Measurements from ENCODE around the gene AHNAK2.

The AHNAK2 gene

DNA sequence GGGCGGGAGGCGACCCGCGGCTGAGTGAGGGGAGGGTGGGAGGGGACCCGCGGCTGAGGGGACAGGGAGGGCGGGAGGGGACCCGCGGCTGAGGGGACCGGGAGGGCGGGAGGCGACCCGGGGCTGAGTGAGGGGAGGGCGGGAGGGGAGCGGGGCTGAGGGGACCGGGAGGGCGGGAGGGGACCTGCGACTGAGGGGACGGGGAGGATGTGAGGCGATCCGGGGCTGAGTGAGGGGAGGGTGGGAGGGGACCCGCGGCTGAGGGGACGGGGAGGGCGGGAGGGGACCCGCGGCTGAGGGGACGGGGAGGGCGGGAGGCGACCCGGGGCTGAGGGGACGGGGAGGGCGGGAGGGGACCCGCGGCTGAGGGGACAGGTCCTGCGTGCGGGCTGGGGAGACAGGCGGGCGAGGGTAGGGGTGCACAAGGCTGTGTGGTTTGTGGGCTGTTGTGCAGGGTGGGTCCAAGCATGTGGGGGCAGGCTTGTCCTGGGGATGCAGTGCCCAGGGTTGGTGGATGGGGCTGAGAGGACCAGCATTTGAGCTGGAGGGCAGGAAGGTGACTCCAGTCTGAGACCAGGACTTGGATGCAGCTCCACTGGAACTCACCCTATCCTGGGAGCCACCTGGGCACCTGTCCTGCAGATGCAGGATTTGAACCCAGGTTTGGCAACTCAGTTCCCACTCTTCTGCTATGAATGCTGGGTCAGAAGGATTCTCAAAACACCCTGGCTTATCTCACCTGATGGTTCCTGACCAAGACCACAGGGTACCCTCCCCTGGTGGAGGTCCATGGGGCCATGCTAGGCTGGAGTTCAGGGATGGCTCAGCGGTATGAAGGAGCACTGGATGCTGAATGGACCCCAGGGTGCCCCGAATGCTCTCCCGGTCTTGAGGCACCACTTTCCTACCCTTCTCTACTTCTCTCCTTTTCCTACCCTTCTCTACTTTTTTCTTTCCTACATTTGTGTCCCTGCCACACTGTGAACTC is 44.1 kb downstream of the AHNAK2 start:
- peak; percentile 7; the same call in 2 of the 3 replicates for ATAC-seq
- TF ChIP-seq, protein P1, sequence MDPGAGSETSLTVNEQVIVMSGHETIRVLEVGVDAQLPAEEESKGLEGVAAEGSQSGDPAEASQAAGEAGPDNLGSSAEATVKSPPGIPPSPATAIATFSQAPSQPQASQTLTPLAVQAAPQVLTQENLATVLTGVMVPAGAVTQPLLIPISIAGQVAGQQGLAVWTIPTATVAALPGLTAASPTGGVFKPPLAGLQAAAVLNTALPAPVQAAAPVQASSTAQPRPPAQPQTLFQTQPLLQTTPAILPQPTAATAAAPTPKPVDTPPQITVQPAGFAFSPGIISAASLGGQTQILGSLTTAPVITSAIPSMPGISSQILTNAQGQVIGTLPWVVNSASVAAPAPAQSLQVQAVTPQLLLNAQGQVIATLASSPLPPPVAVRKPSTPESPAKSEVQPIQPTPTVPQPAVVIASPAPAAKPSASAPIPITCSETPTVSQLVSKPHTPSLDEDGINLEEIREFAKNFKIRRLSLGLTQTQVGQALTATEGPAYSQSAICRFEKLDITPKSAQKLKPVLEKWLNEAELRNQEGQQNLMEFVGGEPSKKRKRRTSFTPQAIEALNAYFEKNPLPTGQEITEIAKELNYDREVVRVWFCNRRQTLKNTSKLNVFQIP (CRISPR knock-in tag; IDR thresholded peaks at IDR 0.05; ENCODE audit: borderline replicate concordance, low read depth): no peak
- TF ChIP-seq CSDC2 (CRISPR knock-in tag; IDR thresholded peaks at IDR 0.05): no peak
- TF ChIP-seq, protein P2, sequence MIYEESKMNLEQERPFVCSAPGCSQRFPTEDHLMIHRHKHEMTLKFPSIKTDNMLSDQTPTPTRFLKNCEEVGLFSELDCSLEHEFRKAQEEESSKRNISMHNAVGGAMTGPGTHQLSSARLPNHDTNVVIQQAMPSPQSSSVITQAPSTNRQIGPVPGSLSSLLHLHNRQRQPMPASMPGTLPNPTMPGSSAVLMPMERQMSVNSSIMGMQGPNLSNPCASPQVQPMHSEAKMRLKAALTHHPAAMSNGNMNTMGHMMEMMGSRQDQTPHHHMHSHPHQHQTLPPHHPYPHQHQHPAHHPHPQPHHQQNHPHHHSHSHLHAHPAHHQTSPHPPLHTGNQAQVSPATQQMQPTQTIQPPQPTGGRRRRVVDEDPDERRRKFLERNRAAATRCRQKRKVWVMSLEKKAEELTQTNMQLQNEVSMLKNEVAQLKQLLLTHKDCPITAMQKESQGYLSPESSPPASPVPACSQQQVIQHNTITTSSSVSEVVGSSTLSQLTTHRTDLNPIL (CRISPR knock-in tag; IDR thresholded peaks at IDR 0.05; ENCODE audit: low read depth): no peak

DNA sequence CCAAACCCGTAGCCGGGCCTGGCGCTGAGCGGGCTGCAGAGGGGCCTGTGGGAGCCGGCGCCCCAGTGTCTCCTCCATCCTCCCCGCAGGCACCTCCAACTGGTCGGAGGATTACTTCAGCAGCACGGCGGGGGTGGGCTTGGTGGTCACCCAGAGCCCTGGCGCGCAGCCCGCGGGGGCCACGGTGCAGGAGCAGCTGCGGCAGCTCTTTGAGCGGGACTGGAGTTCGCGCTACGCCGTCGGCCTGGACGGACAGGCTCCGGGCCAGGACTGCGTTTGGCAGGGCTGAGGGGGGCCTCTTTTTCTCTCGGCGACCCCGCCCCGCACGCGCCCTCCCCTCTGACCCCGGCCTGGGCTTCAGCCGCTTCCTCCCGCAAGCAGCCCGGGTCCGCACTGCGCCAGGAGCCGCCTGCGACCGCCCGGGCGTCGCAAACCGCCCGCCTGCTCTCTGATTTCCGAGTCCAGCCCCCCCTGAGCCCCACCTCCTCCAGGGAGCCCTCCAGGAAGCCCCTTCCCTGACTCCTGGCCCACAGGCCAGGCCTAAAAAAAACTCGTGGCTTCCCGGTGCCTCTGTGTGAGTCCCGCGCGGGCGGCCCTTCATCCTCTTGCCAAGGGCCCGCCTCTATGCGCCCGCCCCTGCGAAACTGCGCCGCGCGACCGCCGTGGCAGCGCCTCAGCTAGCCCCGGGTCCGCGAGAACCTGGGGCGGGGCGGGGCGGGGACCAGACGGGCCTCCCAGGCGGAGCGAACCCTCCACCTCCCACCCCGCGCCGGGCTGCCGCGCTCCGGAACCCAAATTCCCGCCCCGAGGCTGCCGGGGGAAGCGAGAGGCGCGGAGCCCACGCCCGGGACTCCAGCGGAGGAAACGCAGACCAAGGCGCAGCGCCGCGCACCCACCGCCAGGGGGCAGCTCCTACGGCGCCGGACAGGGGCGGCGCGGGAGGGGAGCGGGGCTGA is 45.2 kb downstream of the AHNAK2 start:
- ATAC-seq: peak; percentile 83
- TF ChIP-seq, protein P3, sequence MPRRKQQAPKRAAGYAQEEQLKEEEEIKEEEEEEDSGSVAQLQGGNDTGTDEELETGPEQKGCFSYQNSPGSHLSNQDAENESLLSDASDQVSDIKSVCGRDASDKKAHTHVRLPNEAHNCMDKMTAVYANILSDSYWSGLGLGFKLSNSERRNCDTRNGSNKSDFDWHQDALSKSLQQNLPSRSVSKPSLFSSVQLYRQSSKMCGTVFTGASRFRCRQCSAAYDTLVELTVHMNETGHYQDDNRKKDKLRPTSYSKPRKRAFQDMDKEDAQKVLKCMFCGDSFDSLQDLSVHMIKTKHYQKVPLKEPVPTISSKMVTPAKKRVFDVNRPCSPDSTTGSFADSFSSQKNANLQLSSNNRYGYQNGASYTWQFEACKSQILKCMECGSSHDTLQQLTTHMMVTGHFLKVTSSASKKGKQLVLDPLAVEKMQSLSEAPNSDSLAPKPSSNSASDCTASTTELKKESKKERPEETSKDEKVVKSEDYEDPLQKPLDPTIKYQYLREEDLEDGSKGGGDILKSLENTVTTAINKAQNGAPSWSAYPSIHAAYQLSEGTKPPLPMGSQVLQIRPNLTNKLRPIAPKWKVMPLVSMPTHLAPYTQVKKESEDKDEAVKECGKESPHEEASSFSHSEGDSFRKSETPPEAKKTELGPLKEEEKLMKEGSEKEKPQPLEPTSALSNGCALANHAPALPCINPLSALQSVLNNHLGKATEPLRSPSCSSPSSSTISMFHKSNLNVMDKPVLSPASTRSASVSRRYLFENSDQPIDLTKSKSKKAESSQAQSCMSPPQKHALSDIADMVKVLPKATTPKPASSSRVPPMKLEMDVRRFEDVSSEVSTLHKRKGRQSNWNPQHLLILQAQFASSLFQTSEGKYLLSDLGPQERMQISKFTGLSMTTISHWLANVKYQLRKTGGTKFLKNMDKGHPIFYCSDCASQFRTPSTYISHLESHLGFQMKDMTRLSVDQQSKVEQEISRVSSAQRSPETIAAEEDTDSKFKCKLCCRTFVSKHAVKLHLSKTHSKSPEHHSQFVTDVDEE (CRISPR knock-in tag; IDR thresholded peaks at IDR 0.05): no peak
- TF ChIP-seq, protein P4, sequence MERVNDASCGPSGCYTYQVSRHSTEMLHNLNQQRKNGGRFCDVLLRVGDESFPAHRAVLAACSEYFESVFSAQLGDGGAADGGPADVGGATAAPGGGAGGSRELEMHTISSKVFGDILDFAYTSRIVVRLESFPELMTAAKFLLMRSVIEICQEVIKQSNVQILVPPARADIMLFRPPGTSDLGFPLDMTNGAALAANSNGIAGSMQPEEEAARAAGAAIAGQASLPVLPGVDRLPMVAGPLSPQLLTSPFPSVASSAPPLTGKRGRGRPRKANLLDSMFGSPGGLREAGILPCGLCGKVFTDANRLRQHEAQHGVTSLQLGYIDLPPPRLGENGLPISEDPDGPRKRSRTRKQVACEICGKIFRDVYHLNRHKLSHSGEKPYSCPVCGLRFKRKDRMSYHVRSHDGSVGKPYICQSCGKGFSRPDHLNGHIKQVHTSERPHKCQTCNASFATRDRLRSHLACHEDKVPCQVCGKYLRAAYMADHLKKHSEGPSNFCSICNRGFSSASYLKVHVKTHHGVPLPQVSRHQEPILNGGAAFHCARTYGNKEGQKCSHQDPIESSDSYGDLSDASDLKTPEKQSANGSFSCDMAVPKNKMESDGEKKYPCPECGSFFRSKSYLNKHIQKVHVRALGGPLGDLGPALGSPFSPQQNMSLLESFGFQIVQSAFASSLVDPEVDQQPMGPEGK (CRISPR knock-in tag; IDR thresholded peaks at IDR 0.05; ENCODE audit: borderline replicate concordance): no peak
- no peak for TF ChIP-seq SNAI2 (CRISPR knock-in tag; IDR thresholded peaks at IDR 0.05)
- TF ChIP-seq CSDC2 (CRISPR knock-in tag; IDR thresholded peaks at IDR 0.05): no peak
- TF ChIP-seq PPARA (CRISPR knock-in tag; IDR thresholded peaks at IDR 0.05; ENCODE audit: borderline replicate concordance): no peak
- no peak for TF ChIP-seq ISL1 (CRISPR knock-in tag; IDR thresholded peaks at IDR 0.05)
- no peak for TF ChIP-seq ZC3H10 (CRISPR knock-in tag; IDR thresholded peaks at IDR 0.05)
- no peak for TF ChIP-seq ARNTL (CRISPR knock-in tag; IDR thresholded peaks at IDR 0.05; ENCODE audit: borderline replicate concordance, low read depth)
- no peak for TF ChIP-seq OSR1 (CRISPR knock-in tag; IDR thresholded peaks at IDR 0.05)

DNA sequence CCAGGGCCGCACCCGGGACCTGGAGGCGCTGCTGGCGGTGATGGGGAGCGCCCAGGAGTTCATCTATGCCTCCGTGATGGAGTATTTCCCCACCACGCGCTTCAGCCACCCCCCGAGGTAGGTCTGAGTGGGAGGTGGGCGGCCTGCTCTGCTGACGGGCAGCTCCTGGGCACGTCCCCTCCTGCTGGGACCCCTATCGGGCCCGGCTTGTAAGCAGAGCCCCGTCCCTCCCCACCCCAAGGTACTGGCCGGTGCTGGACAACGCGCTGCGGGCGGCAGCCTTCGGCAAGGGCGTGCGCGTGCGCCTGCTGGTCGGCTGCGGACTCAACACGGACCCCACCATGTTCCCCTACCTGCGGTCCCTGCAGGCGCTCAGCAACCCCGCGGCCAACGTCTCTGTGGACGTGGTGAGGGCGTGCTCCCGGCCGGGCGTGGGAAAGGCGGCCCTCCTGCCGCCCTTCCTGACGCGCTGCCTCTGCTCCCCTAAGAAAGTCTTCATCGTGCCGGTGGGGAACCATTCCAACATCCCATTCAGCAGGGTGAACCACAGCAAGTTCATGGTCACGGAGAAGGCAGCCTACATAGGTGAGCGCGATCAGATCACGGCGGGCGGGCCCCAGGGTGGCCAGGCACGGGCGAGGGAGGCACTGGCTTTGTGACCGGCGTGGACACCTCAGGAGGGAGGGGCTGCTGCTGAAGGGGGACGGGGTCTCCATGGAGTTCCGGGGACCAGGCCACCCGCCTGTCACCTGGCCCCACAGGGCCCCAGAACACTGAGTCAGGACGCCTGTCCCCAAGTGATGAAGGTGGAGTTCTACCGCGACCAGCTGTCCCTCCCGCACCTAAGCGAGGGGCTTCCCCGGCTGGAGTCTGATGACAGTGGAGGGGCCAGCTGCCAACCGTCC is 46.2 kb downstream of the AHNAK2 start:
- TF ChIP-seq SNAI2 (CRISPR knock-in tag; IDR thresholded peaks at IDR 0.05): no peak
- TF ChIP-seq ARNTL (CRISPR knock-in tag; IDR thresholded peaks at IDR 0.05; ENCODE audit: borderline replicate concordance, low read depth): no peak
- TF ChIP-seq, protein P5, sequence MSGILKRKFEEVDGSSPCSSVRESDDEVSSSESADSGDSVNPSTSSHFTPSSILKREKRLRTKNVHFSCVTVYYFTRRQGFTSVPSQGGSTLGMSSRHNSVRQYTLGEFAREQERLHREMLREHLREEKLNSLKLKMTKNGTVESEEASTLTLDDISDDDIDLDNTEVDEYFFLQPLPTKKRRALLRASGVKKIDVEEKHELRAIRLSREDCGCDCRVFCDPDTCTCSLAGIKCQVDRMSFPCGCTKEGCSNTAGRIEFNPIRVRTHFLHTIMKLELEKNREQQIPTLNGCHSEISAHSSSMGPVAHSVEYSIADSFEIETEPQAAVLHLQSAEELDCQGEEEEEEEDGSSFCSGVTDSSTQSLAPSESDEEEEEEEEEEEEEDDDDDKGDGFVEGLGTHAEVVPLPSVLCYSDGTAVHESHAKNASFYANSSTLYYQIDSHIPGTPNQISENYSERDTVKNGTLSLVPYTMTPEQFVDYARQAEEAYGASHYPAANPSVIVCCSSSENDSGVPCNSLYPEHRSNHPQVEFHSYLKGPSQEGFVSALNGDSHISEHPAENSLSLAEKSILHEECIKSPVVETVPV (CRISPR knock-in tag; IDR thresholded peaks at IDR 0.05): no peak
- TF ChIP-seq, protein P1 (CRISPR knock-in tag; IDR thresholded peaks at IDR 0.05; ENCODE audit: borderline replicate concordance, low read depth): no peak
- TF ChIP-seq, protein P4 (CRISPR knock-in tag; IDR thresholded peaks at IDR 0.05; ENCODE audit: borderline replicate concordance): no peak
- no peak for TF ChIP-seq ZFP3 (CRISPR knock-in tag; IDR thresholded peaks at IDR 0.05)
- TF ChIP-seq, protein P2 (CRISPR knock-in tag; IDR thresholded peaks at IDR 0.05; ENCODE audit: low read depth): no peak
- no peak for TF ChIP-seq CSDC2 (CRISPR knock-in tag; IDR thresholded peaks at IDR 0.05)
- no peak for ATAC-seq

All from SK-N-SH treated with all-trans-retinoic acid at 6 μM for 48 hours (cell line).